Keratinocyte (primary cell): Measurements from ENCODE around the gene RILPL2. TPM values are rescaled to one million over a fixed set of nuclear protein-coding genes. Genes with fewer than 3 reads are reported as not detected.

Experiments used
- DNase-seq: peaks from one replicate; pipeline ENCODE4 v3.0.0-alpha.2; 2011; ENCODE audit warnings: low read depth, missing footprints, low spot score
- FAIRE-seq: peaks from 2 replicates; lab custom pipeline; 2011; peaks lifted over from hg19 to GRCh38; lab: Jason Lieb, UNC
- H2AFZ ChIP-seq: 2 replicates; pipeline ENCODE4 v1.6.0; 2012; ENCODE audit warnings: low read length, control low read depth, inconsistent platforms; ENCODE audit not compliant: control insufficient read depth
- H3K27ac ChIP-seq: 2 replicates; pipeline ENCODE4 v1.5.1; 2011; ENCODE audit warnings: low read length; ENCODE audit not compliant: control insufficient read depth, insufficient read depth
- H3K27me3 ChIP-seq: 3 replicates; pipeline ENCODE4 v1.6.0; 2011; ENCODE audit warnings: low read length; ENCODE audit not compliant: control insufficient read depth, insufficient read depth; ENCODE audit errors: extremely low read depth
- H3K36me3 ChIP-seq, 2 experiments: 2 replicates in 1 of 2; 3 replicates in 1 of 2; pipeline ENCODE4 v1.5.1; 2011; ENCODE audit warnings: low read length in 2 of 2, mild to moderate bottlenecking in 1 of 2; ENCODE audit not compliant: control insufficient read depth in 2 of 2, insufficient read depth in 2 of 2; ENCODE audit errors: extremely low read depth in 1 of 2
- H3K4me1 ChIP-seq: 3 replicates; pipeline ENCODE4 v1.5.1; 2011; ENCODE audit warnings: low read length; ENCODE audit not compliant: control insufficient read depth, insufficient read depth; ENCODE audit errors: extremely low read depth
- H3K4me2 ChIP-seq: 3 replicates; pipeline ENCODE4 v1.6.0; 2011; ENCODE audit warnings: low read depth, low read length; ENCODE audit not compliant: control insufficient read depth, insufficient read depth; ENCODE audit errors: extremely low read depth
- H3K4me3 ChIP-seq, 3 experiments: fragments of 200-600 bp in 1 of 3; sonication (generic) in 1 of 3; 2 replicates in 2 of 3; 3 replicates in 1 of 3; pipeline ENCODE4 v1.5.1; 2011 to 2016; ENCODE audit warnings: low read length in 3 of 3, mild to moderate bottlenecking in 3 of 3, control low read depth in 2 of 3, inconsistent platforms in 1 of 3, low read depth in 1 of 3, mixed read lengths in 1 of 3, mixed run types in 1 of 3, moderate library complexity in 1 of 3; ENCODE audit not compliant: control insufficient read depth in 2 of 3, insufficient read depth in 2 of 3; ENCODE audit errors: extremely low read depth in 1 of 3
- H3K79me2 ChIP-seq: 2 replicates; pipeline ENCODE4 v1.6.0; 2012; ENCODE audit warnings: low read length; ENCODE audit not compliant: control insufficient read depth, insufficient read depth
- H3K9ac ChIP-seq: 3 replicates; pipeline ENCODE4 v1.6.0; 2011; ENCODE audit warnings: low read length; ENCODE audit not compliant: control insufficient read depth, insufficient read depth; ENCODE audit errors: extremely low read depth
- H3K9me1 ChIP-seq: 3 replicates; pipeline ENCODE4 v1.6.0; 2011; ENCODE audit warnings: low read length; ENCODE audit not compliant: control insufficient read depth, insufficient read depth; ENCODE audit errors: extremely low read depth
- H3K9me3 ChIP-seq: 2 replicates; pipeline ENCODE4 v1.5.1; 2012; ENCODE audit warnings: low read depth, low read length; ENCODE audit not compliant: control insufficient read depth
- H4K20me1 ChIP-seq: 3 replicates; pipeline ENCODE4 v1.6.0; 2011; ENCODE audit warnings: low read length; ENCODE audit not compliant: control insufficient read depth, insufficient read depth; ENCODE audit errors: extremely low read depth
- CTCF ChIP-seq, 3 experiments: IDR thresholded peaks in 1 of 3; conservative IDR thresholded peaks in 1 of 3; optimal IDR thresholded peaks in 1 of 3; 2 replicates in 2 of 3; 3 replicates in 1 of 3; pipeline versions ENCODE3 to v1.5.1; 2011; ENCODE audit warnings: low read length in 3 of 3, mild to moderate bottlenecking in 3 of 3, moderate library complexity in 2 of 3, control low read depth in 1 of 3, inconsistent platforms in 1 of 3; ENCODE audit not compliant: insufficient read depth in 2 of 3; ENCODE audit errors: extremely low read depth in 1 of 3
- EZH2 ChIP-seq: IDR thresholded peaks from one replicate; pipeline ENCODE4 v1.6.1; 2012; ENCODE audit warnings: inconsistent platforms, mild to moderate bottlenecking, low read length, moderate library complexity
- dilution Hi-C: fragments of 300-500 bp; cut with MboI; formaldehyde crosslinking; loops from one replicate; pipeline ENCODE4 v1.7.0; 2020; ENCODE audit warnings: low sequenced_read_pairs; ENCODE audit not compliant: extremely low pct_ligation_motif_present
- polyA plus RNA-seq, 5 experiments: library from polyadenylated mRNA; depleted of rRNA in 3 of 5; stranded (reverse) in 3 of 5; stranded (forward) in 1 of 5; unstranded in 1 of 5; fragments of >200 nt; gene quantifications; 1 replicate in 1 of 5; 2 replicates in 3 of 5; 3 replicates in 1 of 5; pipeline versions ENCODE4 v1.2.1 to v1.2.3, GENCODE V29; 2011 to 2012; ENCODE audit warnings: missing spikeins in 2 of 5, low read depth in 1 of 5, low replicate concordance in 1 of 5

Gene RILPL2
- polyA plus RNA-seq, 1 donor (not counting 4 experiments of a cell fraction or from before 2014, with no cell fraction given), result 3.6 TPM

- H3K4me1 ChIP-seq, result no peaks in the 10 kb centered on the region
- H3K27me3 ChIP-seq, result no peaks in the 10 kb centered on the region
- no peak overlapping the region for H3K9ac ChIP-seq
- no peak overlapping the region for H3K27ac ChIP-seq
- H3K9me1 ChIP-seq, result no peaks in the 10 kb centered on the region
- dilution Hi-C loops, result no loop called here
- no peak overlapping the region for H3K4me2 ChIP-seq
- H4K20me1 ChIP-seq, result no peaks in the 10 kb centered on the region
- no peaks in the 10 kb centered on the region for H3K79me2 ChIP-seq
- DNase-seq (no peak), FAIRE-seq (no peak)
- H3K36me3 ChIP-seq, result peaks cover 14 to 24% of the 10 kb centered on the region in 2 experiments
- no peak overlapping the region for H2AFZ ChIP-seq
- H3K9me3 ChIP-seq, result no peaks in the 10 kb centered on the region
- H3K4me3 ChIP-seq, result no peak overlapping the region
- TF ChIP-seq EZH2 (no peak), CTCF (optimal IDR thresholded peaks at IDR 0.05 in 1 of 3, IDR thresholded peaks at IDR 0.05 in 1 of 3, conservative IDR thresholded peaks at IDR 0.05 in 1 of 3; ENCODE audit: extremely low read depth in 1 of 3, insufficient read depth in 2 of 3, low read length in 3 of 3) (no peak)
Measured at GRCh38 chr12:123471374-123472068, 35.0 kb upstream of the RILPL2 start.

- no peak overlapping the region for H3K4me3 ChIP-seq
- no peak for TF ChIP-seq CTCF (optimal IDR thresholded peaks at IDR 0.05 in 1 of 3, IDR thresholded peaks at IDR 0.05 in 1 of 3, conservative IDR thresholded peaks at IDR 0.05 in 1 of 3; ENCODE audit: extremely low read depth in 1 of 3, insufficient read depth in 2 of 3, low read length in 3 of 3)
- no peak for TF ChIP-seq EZH2
- H3K27me3 ChIP-seq, result no peaks in the 10 kb centered on the region
- H3K4me1 ChIP-seq, result no peaks in the 10 kb centered on the region
- DNase-seq (no peak), FAIRE-seq (no peak)
- dilution Hi-C loops, result no loop called here
- H2AFZ ChIP-seq, result no peak overlapping the region
- no peaks in the 10 kb centered on the region for H4K20me1 ChIP-seq
- H3K9ac ChIP-seq, result no peak overlapping the region
- no peak overlapping the region for H3K4me2 ChIP-seq
- H3K36me3 ChIP-seq, result peaks cover 12 to 31% of the 10 kb centered on the region in 2 experiments
- H3K9me3 ChIP-seq, result no peaks in the 10 kb centered on the region
- H3K9me1 ChIP-seq, result no peaks in the 10 kb centered on the region
- peaks cover 3% of the 10 kb centered on the region for H3K79me2 ChIP-seq
- no peak overlapping the region for H3K27ac ChIP-seq
Measured at GRCh38 chr12:123469978-123470377, 33.5 kb upstream of the RILPL2 start.
